Erythroblast (primary cell): ENCODE results near the gene ZNF791.

Experiments
- GATA1 ChIP-seq: IDR thresholded peaks from 2 replicates; pipeline ENCODE4 v1.6.1; 2011; ENCODE audit warnings: low read depth, mild to moderate bottlenecking, control low read depth, low read length, moderate library complexity
- POLR2A ChIP-seq: IDR thresholded peaks from 2 replicates; pipeline ENCODE4 v1.6.1; 2011; ENCODE audit warnings: mild to moderate bottlenecking, low read length

DNA sequence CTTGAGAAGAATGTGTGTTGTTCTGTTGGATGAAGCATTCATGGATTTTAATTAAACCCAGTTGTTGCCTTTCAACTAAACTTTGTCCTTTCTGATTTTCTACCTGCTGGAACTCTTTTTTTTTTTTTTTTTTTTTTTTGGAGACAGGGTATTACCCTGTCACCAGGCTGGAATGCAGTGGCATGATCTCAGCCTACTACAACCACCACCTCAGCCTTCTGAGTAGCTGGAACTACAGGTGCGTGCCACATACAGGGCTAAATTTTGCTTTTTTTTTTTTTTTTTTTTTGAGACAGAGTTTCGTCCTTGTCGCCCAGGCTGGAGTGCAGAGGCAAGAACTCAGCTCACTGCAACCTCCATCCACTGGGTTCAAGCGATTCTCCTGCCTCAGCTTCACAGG is 6.9 kb downstream of the ZNF791 start:
- TF ChIP-seq POLR2A (no peak), GATA1 (no peak)
